Thyroid gland (tissue), 4 donors: Measurements from ENCODE around the gene ARNT2. TPM values are rescaled to one million over a fixed set of nuclear protein-coding genes. Genes with fewer than 3 reads are reported as not detected.

Experiments
- DNase-seq, 2 donors: peaks; one replicate each; pipeline ENCODE4 v3.0.0-alpha.2; 2019
- H3K27ac ChIP-seq, 3 donors: fragments of 200-600 bp; sonication (generic); 1 replicate in 2 of 3; 2 replicates in 1 of 3; pipeline ENCODE4 v1.5.1; 2016 to 2019; ENCODE audit warnings: mild to moderate bottlenecking in 1 of 3, moderate library complexity in 1 of 3
- H3K27me3 ChIP-seq: fragments of 200-600 bp; sonication (generic); one replicate; pipeline ENCODE4 v1.5.1; 2019
- H3K36me3 ChIP-seq, 2 donors: fragments of 200-600 bp; sonication (generic); one replicate each; pipeline ENCODE4 v1.5.1; 2016 to 2019
- H3K4me1 ChIP-seq, 2 donors: fragments of 200-600 bp; sonication (generic); one replicate each; pipeline ENCODE4 v1.5.1; 2017 to 2019
- H3K4me3 ChIP-seq, 3 donors: fragments of 200-600 bp; sonication (generic); replicated peaks in 1 of 3; 1 replicate in 2 of 3; 2 replicates in 1 of 3; pipeline ENCODE4 v1.5.1; 2016; ENCODE audit warnings: mild to moderate bottlenecking in 1 of 3
- H3K9me3 ChIP-seq: fragments of 200-600 bp; sonication (generic); one replicate; pipeline ENCODE4 v1.5.1; 2017
- CTCF ChIP-seq, 6 experiments: fragments of 200-600 bp in 3 of 6; fragments of 450-650 bp in 3 of 6; sonication (generic) in 3 of 6; IDR thresholded peaks; one replicate each; pipeline ENCODE4 v1.5.1; 2016 to 2019; ENCODE audit warnings: antibody characterized with exemption in 6 of 6, mild to moderate bottlenecking in 2 of 6, inconsistent platforms in 1 of 6, moderate library complexity in 1 of 6
- POLR2A ChIP-seq, 2 donors: fragments of 450-650 bp; IDR thresholded peaks; one replicate each; pipeline ENCODE4 v1.6.1; 2017; ENCODE audit warnings: antibody characterized with exemption in 2 of 2, mild to moderate bottlenecking in 2 of 2, moderate library complexity in 1 of 2
- WGBS, 2 donors: methylation state at CpG; one replicate each; pipeline ENCODE4 v1.1.5; 2017; 5-methylcytosine and 5-hydroxymethylcytosine counted together
- intact Hi-C: fragments of 100-400 bp; cut with DNase I; formaldehyde crosslinking; loops from one replicate; pipeline ENCODE4 v1.15.1; 2023
- total RNA-seq, 4 donors: library from RNA; depleted of rRNA; stranded (reverse); fragments of >200 nt; gene quantifications; one replicate each; pipeline ENCODE4 v1.2.3, GENCODE V29; 2016

Gene ARNT2
- total RNA-seq, 4 donors from 2014 or later = 9.4 to 19.1 (median 13.8) TPM

GRCh38 chr15:80457896-80458295 is 53.7 kb downstream of the ARNT2 start:
- 94% methylated on average over 3 of the region's 3 CpGs for WGBS, 2 donors
- Histone ChIP-seq H3K4me3 (no peak overlapping the region), H3K27ac (no peak overlapping the region), H3K36me3 (no peaks in the 10 kb centered on the region), H3K27me3 (no peaks in the 10 kb centered on the region), H3K4me1 (peaks cover 2 to 3% of the 10 kb centered on the region in 2 donors), H3K9me3 (no peaks in the 10 kb centered on the region)
- TF ChIP-seq POLR2A (IDR thresholded peaks at IDR 0.05) (no peak), CTCF (IDR thresholded peaks at IDR 0.05) (no peak)
- intact Hi-C loops = loop anchor here (5.0 to 10.0 kb wide), 3 partner anchors 94 to 319 kb away; partner anchors contain the start of gene CEMIP
- DNase-seq = no peak

GRCh38 chr15:80458580-80458979 is 54.4 kb downstream of the ARNT2 start:
- Histone ChIP-seq H3K4me3 (no peak overlapping the region), H3K4me1 (peaks cover 2 to 3% of the 10 kb centered on the region in 2 donors), H3K27me3 (no peaks in the 10 kb centered on the region), H3K27ac (no peak overlapping the region), H3K9me3 (no peaks in the 10 kb centered on the region), H3K36me3 (no peaks in the 10 kb centered on the region)
- WGBS, 2 donors = 94 to 98% methylated on average over 2 of the region's 2 CpGs
- TF ChIP-seq CTCF (IDR thresholded peaks at IDR 0.05) = no peak
- no peak for TF ChIP-seq POLR2A (IDR thresholded peaks at IDR 0.05)
- intact Hi-C loops = loop anchor here (5.0 to 10.0 kb wide), 3 partner anchors 94 to 319 kb away; partner anchors contain the start of gene CEMIP
- no peak for DNase-seq

GRCh38 chr15:80459380-80459779 is 55.2 kb downstream of the ARNT2 start:
- intact Hi-C loops = loop anchor here (5.0 to 10.0 kb wide), 3 partner anchors 93 to 318 kb away; partner anchors contain the start of gene CEMIP
- DNase-seq = no peak
- 74 to 86% methylated on average over 6 of the region's 6 CpGs for WGBS, 2 donors
- TF ChIP-seq CTCF (IDR thresholded peaks at IDR 0.05) = no peak
- TF ChIP-seq POLR2A (IDR thresholded peaks at IDR 0.05) = no peak
- Histone ChIP-seq H3K27ac (no peak overlapping the region), H3K36me3 (no peaks in the 10 kb centered on the region), H3K27me3 (no peaks in the 10 kb centered on the region), H3K4me1 (peaks cover 2 to 3% of the 10 kb centered on the region in 2 donors), H3K4me3 (no peak overlapping the region), H3K9me3 (no peaks in the 10 kb centered on the region)

- Histone ChIP-seq H3K4me3 (no peak overlapping the region), H3K27me3 (no peaks in the 10 kb centered on the region), H3K36me3 (no peaks in the 10 kb centered on the region), H3K4me1 (peaks cover 2 to 3% of the 10 kb centered on the region in 2 donors), H3K27ac (no peak overlapping the region), H3K9me3 (no peaks in the 10 kb centered on the region)
- no peak for DNase-seq
- intact Hi-C loops = loop anchor here (5.0 to 10.0 kb wide), 3 partner anchors 92 to 317 kb away; partner anchors contain the start of gene CEMIP
- TF ChIP-seq CTCF (IDR thresholded peaks at IDR 0.05) = no peak
- no peak for TF ChIP-seq POLR2A (IDR thresholded peaks at IDR 0.05)
- 64 to 89% methylated on average over 3 of the region's 3 CpGs for WGBS, 2 donors
Observed at GRCh38 chr15:80459818-80460217, 55.6 kb downstream of the ARNT2 start.

GRCh38 chr15:80461356-80462095 is 57.3 kb downstream of the ARNT2 start:
- no peak overlapping the region for H3K27ac ChIP-seq
- H3K9me3 ChIP-seq = no peaks in the 10 kb centered on the region
- WGBS, 2 donors = 91% methylated on average over 14 of the region's 14 CpGs
- intact Hi-C loops = no loop called here
- H3K4me1 ChIP-seq = no peaks in the 10 kb centered on the region
- no peak overlapping the region for H3K4me3 ChIP-seq
- TF ChIP-seq POLR2A (IDR thresholded peaks at IDR 0.05) = no peak
- TF ChIP-seq CTCF (IDR thresholded peaks at IDR 0.05) = no peak
- DNase-seq = no peak
- no peaks in the 10 kb centered on the region for H3K36me3 ChIP-seq
- no peaks in the 10 kb centered on the region for H3K27me3 ChIP-seq
